HG02610 (cell line): ENCODE measurements around the gene USP48.
A peak's percentile ranks its signal among the peaks of the same experiment; 100 is the strongest.
"Not testable (repeated sequence)": the region's sequence is repeated elsewhere in the genome, so short reads cannot be mapped to it uniquely, and the experiment has no call there.

Experiments used
- ATAC-seq: cut with Tn5 transposase; IDR thresholded peaks from one replicate; pipeline ENCODE4 v1.9.1; 2021; ENCODE audit warnings: mild to moderate bottlenecking, moderate library complexity; ENCODE audit not compliant: unreplicated experiment

Gene USP48

DNA sequence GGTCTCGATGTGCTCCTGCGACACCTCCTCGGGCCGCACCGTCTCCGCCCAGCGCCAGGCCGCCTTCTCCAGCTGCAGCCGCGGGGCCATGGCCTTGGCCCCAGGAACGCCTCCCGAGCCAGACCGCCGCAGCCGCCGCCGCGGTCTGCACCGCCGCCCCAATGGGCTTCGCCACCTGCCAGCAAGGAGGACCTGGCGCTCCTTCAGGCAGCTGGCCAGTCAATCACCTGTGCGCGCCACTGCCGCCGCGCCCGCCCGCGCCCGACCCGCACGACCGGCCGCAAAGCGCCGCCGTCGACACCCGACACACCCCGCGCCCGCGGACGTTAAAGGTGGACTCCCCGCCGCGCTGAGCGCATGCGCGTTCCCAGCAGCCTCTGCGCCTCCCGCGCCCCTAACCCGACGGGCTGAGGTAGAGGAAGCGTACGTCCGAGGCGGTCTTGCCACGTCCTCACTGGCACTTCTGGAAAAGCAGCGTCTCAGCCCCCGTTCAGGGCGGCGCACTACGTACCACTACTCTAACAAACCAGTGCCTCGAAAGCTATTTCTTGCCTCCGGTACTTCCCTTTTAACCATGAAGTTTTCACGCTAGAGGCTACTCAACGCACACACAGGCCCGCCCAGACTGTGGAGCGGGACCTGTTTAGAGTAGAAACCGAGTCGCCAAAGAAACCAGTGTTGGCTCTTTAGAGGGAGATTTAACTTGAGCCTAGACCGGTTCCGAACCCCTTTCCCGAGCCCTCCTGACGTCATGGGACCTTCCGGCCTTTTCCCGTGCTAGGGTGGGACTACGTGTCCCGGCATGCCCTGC, at the start of gene USP48:
Gene USP48, minus strand, starts transcription at position 282 of the 811 bp plus-strand sequence. Its CDS starts 192 bp downstream, at position 90.
- peak; percentile 62 for ATAC-seq

GRCh38 chr1:21831454-21831970, 48.6 kb upstream of the USP48 start:
- ATAC-seq: no peak

GRCh38 chr1:21830792-21831453, 48.0 kb upstream of the USP48 start:
- no peak for ATAC-seq

DNA sequence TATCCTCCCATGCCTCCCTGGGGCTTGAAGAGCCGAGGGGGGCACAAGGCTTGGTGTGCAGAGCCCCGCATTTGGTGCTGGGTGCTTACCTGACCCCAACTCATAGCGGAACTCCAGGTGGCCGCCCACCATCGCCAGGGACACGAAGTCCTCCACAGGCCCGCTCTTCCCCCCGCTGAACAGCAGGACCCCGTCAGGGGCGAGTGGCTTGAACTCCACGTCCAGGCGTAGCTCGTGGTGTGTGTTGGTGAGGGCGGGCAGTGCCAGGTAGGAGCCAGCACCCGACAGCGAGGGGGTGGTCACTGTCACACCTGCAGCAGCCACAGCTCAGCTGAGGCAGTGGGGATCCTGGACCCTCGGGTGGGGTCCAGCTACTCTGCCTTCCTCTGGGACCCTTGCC, 46.3 kb upstream of the USP48 start:
- no peak for ATAC-seq

DNA sequence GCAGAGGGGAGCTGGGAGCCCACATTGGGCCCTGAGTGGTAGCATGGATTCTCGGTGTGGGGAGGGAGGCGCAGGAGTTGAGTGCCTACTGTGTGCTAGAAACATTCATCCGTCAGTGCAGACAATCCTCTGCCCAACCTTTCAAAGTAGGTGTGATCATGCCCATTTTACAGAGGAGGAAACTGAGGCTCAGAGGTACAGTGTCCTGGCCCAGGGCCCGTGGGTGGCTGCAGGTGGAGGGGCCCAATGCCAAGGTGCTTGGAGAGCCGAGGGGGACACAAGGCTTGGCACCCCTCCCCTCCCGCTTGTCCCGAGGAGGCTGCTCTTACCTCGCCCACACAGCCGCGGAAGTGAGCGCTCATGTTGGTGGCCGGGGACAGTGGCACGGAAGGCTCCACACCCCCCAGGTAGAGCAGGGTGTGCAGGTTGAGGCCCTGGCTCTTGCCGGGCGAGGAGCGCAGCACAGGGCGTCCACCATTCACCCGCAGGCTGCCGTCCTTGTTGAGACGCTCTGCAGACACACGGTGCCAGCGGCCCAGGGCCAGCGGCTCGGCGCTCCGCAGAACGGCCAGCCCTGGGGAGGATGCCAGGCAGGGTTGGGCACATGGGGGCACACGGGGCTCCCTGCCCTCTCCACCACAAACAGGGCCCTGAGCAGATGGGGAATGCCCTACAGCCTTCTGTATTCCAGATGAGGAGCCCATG, 45.7 kb upstream of the USP48 start:
- no peak for ATAC-seq

DNA sequence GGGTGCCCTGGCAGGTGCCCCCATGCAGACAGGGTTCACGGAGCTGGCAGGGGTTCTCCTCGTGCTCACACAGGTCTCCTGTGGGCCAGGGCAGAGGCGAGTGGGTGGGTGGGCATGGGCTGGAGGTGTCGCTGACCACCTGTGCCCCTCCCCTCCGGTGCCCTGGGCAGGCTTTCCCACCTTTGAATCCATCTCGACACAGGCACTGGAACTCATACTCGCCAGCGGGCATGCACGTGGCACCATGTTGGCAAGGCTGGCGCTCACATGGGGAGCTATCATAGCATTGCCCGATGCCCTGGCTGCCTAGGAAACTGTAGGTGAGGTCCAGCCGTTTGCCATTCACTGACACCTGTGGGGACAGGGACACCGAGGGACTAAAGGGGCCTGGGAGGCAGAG, 45.1 kb upstream of the USP48 start:
- no peak for ATAC-seq

- no peak for ATAC-seq
Measured at GRCh38 chr1:21827141-21827679, 44.3 kb upstream of the USP48 start.

GRCh38 chr1:21826694-21827093, 43.7 kb upstream of the USP48 start:
- not testable (repeated sequence) for ATAC-seq

GRCh38 chr1:21825393-21825792, 42.4 kb upstream of the USP48 start:
- no peak for ATAC-seq

DNA sequence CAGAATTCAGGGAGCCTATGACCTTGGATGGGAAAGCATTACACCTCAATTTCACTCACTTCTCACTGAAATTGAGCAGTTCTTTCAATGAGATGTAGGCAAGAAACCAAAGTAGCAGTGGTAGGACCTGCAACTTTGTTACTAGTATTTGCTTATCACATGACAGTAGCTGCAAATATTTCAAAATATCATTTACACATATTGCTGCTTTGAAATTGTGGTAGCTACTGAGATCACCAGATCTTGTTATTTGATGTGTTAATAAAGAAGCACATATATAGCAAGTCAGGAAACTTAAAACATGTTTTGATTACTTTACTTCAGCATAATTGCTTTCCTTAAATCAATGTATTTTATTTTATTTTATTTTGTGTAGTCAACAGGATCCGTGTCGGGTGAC, 42.0 kb upstream of the USP48 start:
- ATAC-seq: no peak

GRCh38 chr1:21823980-21824702, 41.2 kb upstream of the USP48 start:
- no peak for ATAC-seq

DNA sequence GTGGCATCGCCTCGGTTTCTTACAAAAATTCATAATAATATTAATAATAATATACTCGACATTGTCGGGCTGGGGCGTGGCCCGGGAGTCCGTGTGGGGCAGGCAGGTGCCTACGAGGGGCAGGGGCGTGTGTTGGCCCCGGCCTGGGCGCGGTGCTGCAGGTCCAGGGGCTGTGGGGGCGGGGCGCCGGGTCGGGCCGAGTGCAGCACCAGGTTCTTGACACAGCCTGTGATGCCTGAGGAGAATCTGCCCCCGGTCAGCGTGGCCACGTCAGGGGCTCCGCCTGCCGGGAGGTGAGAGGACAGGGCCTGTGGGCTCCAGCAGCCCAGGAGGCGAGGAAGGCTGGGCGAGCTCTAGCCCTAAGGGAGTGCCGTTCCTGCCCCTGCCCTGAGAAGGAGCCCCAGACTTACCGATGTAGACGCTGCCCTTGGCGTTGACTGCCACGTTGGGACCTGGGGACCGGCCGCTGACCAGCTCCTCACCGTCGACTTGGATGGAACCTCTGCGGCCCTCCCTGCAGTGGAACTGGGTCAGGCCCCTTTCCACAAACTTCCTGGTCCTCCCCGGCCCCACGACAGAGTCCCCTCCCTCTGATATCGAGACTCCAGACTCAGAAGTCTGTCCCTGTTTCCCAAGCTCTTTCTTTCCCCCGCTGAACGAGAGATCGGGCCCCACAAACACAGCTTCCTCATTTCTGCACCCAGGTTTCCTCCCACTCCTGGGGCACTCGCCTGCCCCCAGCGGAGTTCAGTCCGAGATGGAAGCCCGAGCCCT, 40.4 kb upstream of the USP48 start:
- no peak for ATAC-seq

DNA sequence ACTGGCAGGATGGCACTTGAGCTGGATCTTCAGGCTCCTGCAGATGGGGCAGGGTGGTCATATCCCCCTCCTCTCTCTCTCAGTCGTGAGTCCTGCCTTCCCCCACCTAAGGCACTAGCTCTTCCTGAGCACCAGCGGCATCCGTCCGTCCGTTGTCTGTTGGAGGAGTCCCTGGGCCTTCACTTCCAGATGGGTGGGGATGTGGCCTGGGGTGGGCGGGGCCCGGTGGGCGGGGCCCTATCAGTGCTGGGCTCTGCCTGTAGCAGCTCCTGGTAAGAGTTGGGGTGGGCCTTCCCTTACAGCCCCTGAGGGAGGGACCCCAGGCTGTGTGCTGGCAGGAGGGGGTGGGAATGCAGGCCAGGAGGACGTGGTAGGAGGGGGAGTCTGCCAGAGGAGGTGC, 39.4 kb upstream of the USP48 start:
- no peak for ATAC-seq

- ATAC-seq: no peak
Measured at GRCh38 chr1:21821385-21822019, 38.6 kb upstream of the USP48 start.

DNA sequence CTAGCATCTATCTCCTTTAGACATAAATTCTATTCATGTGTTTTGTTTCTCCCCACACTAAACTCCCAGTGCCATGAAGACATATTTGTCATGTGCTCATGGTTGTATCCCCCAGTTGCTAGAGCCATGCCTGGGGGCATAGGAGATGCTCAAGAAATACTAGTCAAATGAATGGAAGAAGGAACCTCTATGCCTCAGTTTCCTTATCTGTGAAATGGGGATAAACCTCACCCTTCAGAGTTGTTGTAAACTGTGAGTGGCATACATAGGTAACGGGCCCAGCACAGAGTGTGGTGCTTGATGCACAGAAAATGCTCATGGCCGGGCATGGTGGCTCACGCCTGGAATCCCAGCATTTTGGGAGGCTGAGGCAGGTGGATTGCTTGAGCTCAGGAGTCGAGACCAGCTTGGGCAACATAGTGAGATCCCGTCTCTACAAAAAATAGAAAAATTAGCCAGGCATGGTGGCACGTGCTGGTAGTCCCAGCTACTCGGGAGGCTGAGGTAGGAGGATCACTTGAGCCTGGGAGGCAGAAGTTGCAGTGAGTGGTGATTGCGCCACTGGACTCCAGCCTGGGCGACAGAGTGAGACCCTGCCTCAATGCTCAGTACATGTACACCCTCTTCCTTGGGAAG, 37.8 kb upstream of the USP48 start:
- no peak for ATAC-seq

DNA sequence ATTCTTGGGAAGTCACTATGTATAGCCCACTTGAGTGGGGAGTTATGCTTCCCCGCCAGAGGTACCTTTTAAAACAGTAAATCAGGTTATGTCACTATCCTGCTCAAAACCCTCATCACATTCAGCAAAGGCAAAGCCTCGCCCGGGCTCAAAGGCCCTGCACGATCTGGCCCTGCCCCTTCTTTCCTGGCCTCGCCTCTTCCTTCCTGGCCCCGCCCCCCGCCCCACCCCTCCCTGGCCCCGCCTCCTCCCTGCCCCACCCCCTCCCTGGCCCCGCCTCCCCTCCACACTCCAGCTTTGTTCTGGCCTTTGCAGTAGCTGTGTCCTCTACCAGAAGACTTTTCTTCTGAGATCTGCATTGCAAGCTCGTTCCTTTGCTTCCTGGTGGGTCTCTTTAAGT, 35.7 kb upstream of the USP48 start:
- no peak for ATAC-seq

DNA sequence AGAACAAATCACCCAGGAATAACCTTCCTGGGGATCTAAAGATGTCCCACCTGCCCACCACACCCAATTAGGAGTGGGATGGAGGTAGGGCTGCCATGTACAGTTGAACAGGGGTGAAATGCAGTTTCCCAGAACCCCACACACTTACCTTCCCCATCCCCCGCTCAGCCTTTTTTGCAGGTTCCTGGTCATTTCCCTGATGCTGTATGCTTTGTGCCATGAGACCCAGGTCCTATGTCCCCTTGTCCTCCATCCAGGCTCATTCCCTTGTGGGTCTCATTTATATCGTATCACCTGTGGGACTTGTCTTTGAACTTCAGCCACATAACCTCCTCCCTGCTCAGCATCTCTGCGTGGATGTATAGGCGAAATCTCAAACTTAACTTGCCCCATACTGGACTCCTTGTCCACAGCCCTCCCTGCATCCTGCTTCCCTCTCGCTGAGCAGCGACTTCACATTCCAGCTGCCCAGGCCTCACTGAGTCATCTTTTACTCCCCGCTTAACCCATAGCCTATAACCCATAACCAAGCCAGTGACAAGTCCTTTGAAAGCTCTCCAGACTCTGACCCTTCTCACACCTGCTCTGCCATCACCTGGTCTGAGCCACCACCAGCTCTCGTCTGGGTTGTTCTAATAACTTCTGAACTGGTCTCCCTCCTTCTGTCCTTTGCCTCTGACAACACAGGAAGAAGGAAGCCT, 33.8 kb upstream of the USP48 start:
- no peak for ATAC-seq

DNA sequence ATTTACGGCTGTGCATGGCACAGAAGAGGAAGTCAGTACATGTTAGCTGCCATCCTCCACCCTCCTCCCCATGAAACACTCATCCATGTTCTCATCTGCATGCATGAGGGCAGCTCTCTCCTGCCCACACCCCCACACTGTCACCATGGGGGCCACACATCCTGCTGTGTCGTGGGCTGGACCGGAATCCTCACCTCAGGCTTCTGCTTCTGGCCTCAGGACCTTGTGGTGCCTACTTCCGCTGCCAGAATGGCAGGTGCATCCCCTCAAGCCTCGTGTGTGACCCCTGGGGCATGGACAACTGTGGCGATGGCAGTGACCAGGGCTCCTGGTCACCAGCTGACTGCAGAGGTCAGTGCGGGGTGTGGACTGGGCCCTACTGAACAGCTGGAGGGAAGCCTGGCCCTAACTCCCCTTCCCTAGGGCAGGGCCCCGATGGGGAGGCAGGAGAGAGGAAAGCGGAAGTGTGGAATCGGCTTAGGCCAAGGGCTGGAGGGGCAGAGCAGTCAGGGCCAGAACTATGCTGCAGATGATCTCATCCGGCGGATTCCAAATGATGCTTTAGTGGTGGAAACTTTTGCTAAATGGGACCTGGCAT, 32.9 kb upstream of the USP48 start:
- no peak for ATAC-seq
